SK-N-SH treated with all-trans-retinoic acid at 6 μM for 48 hours (cell line): Measurements from ENCODE around the gene ALDOA.

Source experiments
- CREB5 ChIP-seq: fragments of 250-450 bp; sonication (Bioruptor Pico); IDR thresholded peaks from 2 replicates; pipeline ENCODE4 v1.5.1; 2020; ENCODE audit warnings: low read depth, mild to moderate bottlenecking, moderate library complexity
- CSDC2 ChIP-seq: fragments of 250-450 bp; sonication (Bioruptor Pico); IDR thresholded peaks from 2 replicates; pipeline ENCODE4 v1.5.0; 2020; ENCODE audit warnings: mild to moderate bottlenecking, moderate library complexity
- CSRNP3 ChIP-seq: fragments of 250-450 bp; sonication (Bioruptor Pico); IDR thresholded peaks from 2 replicates; pipeline ENCODE4 v1.5.1; 2021; ENCODE audit warnings: mild to moderate bottlenecking, moderate library complexity
- ESRRG ChIP-seq: fragments of 250-450 bp; sonication (Bioruptor Pico); IDR thresholded peaks from 2 replicates; pipeline ENCODE4 v1.6.1; 2021; ENCODE audit warnings: mild to moderate bottlenecking
- PATZ1 ChIP-seq: fragments of 250-450 bp; sonication (Bioruptor Pico); IDR thresholded peaks from 2 replicates; pipeline ENCODE4 v1.8.0; 2020; ENCODE audit warnings: mild to moderate bottlenecking, moderate library complexity, borderline replicate concordance
- RARB ChIP-seq: fragments of 250-450 bp; sonication (Bioruptor Pico); IDR thresholded peaks from 2 replicates; pipeline ENCODE4 v1.8.0; 2021; ENCODE audit warnings: mild to moderate bottlenecking, moderate library complexity
- TOX ChIP-seq: fragments of 250-450 bp; sonication (Bioruptor Pico); IDR thresholded peaks from 2 replicates; pipeline ENCODE4 v1.8.0; 2021; ENCODE audit warnings: mild to moderate bottlenecking, moderate library complexity, borderline replicate concordance
- TSHZ2 ChIP-seq: fragments of 250-450 bp; sonication (Bioruptor Pico); IDR thresholded peaks from 2 replicates; pipeline ENCODE4 v1.5.0; 2020; ENCODE audit warnings: mild to moderate bottlenecking, moderate library complexity
- ZC3H10 ChIP-seq: fragments of 250-450 bp; sonication (Bioruptor Pico); IDR thresholded peaks from 2 replicates; pipeline ENCODE4 v1.5.1; 2021; ENCODE audit warnings: mild to moderate bottlenecking, moderate library complexity
- ZFP3 ChIP-seq: fragments of 250-450 bp; sonication (Bioruptor Pico); IDR thresholded peaks from 2 replicates; pipeline ENCODE4 v1.5.0; 2020; ENCODE audit warnings: mild to moderate bottlenecking, moderate library complexity
- ZFP30 ChIP-seq: fragments of 450-650 bp; formaldehyde crosslinking; IDR thresholded peaks from 2 replicates; pipeline ENCODE4 v1.5.0; 2022; ENCODE audit warnings: mild to moderate bottlenecking, moderate library complexity
- ZNF70 ChIP-seq: fragments of 450-650 bp; formaldehyde crosslinking; IDR thresholded peaks from 2 replicates; pipeline ENCODE4 v1.5.0; 2020; ENCODE audit warnings: mild to moderate bottlenecking, moderate library complexity
- ZNF8 ChIP-seq: fragments of 450-650 bp; formaldehyde crosslinking; IDR thresholded peaks from 2 replicates; pipeline ENCODE4 v1.5.0; 2020; ENCODE audit warnings: mild to moderate bottlenecking, moderate library complexity

DNA sequence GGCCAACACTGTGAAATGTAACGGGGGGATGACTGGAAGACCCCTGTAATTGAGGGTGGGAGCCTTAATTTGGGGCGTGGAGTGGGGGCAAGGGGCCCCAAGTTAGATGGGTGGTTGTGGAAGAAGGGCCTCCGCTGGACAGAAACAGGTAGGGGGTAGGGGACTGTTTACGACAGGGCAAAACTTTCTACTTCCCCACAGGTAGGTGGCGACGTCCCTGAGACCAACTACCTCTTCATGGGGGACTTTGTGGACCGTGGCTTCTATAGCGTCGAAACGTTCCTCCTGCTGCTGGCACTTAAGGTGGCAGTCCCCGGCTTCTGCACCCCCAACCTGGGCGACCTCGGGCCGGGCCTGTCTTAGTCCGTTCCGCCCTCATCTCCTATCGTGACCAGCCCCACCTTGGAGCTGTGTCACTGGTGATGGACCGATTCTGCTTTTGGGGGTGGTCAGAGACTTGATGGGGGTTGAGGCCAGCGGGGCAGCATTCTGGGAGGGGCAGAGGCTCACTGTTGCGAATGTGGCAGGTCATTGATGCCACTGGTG lies 17.1 kb downstream of the ALDOA start:
- no peak for TF ChIP-seq ZFP30 (CRISPR knock-in tag)
- no peak for TF ChIP-seq ZFP3 (CRISPR knock-in tag)
- no peak for TF ChIP-seq PATZ1
- TF ChIP-seq CSDC2 (CRISPR knock-in tag), result no peak
- no peak for TF ChIP-seq CREB5 (CRISPR knock-in tag)
- TF ChIP-seq ZNF70 (CRISPR knock-in tag), result no peak
- no peak for TF ChIP-seq ZNF8
- no peak for TF ChIP-seq CSRNP3 (CRISPR knock-in tag)
- TF ChIP-seq ESRRG (CRISPR knock-in tag), result no peak
- no peak for TF ChIP-seq RARB (CRISPR knock-in tag)
- TF ChIP-seq TOX, result no peak
- TF ChIP-seq TSHZ2 (CRISPR knock-in tag), result no peak
- no peak for TF ChIP-seq ZC3H10 (CRISPR knock-in tag)
